Activated CD4-positive, alpha-beta T cell treated with anti-CD3 and anti-CD28 coated beads for 4 hours (primary cell): Measurements from ENCODE around the gene ARMC5.

Source experiments
- DNase-seq, 2 donors: peaks; one replicate each; pipeline ENCODE4 v3.0.0-alpha.2; 2020

The ARMC5 gene

GRCh38 chr16:31464348-31464769 lies 5.1 kb downstream of the ARMC5 start:
- DNase-seq = no peak

- no peak for DNase-seq
Measured at GRCh38 chr16:31464781-31465260, 5.5 kb downstream of the ARMC5 start.

GRCh38 chr16:31465788-31466370 lies 6.6 kb downstream of the ARMC5 start:
- no peak for DNase-seq

GRCh38 chr16:31466381-31466841 lies 7.1 kb downstream of the ARMC5 start:
- DNase-seq = no peak

- no peak for DNase-seq
Measured at GRCh38 chr16:31467151-31467773, 8.0 kb downstream of the ARMC5 start.

GRCh38 chr16:31467858-31468257 lies 8.6 kb downstream of the ARMC5 start:
- DNase-seq = no peak

- no peak for DNase-seq
Measured at GRCh38 chr16:31470615-31471014, 11.3 kb downstream of the ARMC5 start.

- no peak for DNase-seq
Measured at GRCh38 chr16:31471241-31471874, 12.1 kb downstream of the ARMC5 start.

- DNase-seq = no peak
Measured at GRCh38 chr16:31471875-31472708, 12.8 kb downstream of the ARMC5 start, which contains the start of gene TGFB1I1. Gene TGFB1I1, plus strand, starts transcription at chr16:31472152. Its CDS starts 37 bp downstream, at chr16:31472189.

GRCh38 chr16:31472709-31473203 lies 13.5 kb downstream of the ARMC5 start:
- peak in 1 of 2 donors; percentile 36 for DNase-seq

GRCh38 chr16:31473264-31473984 lies 14.1 kb downstream of the ARMC5 start:
- DNase-seq = no peak

- DNase-seq = no peak
Measured at GRCh38 chr16:31474173-31474714, 14.9 kb downstream of the ARMC5 start.

- no peak for DNase-seq
Measured at GRCh38 chr16:31474773-31475738, 15.8 kb downstream of the ARMC5 start.

- no peak for DNase-seq
Measured at GRCh38 chr16:31475946-31476302, 16.6 kb downstream of the ARMC5 start.

- DNase-seq = peak; percentile 93 to 94
Measured at GRCh38 chr16:31476303-31477219, 17.3 kb downstream of the ARMC5 start.

- peak in 1 of 2 donors; percentile 33 for DNase-seq
Measured at GRCh38 chr16:31477220-31478216, 18.2 kb downstream of the ARMC5 start.

GRCh38 chr16:31478956-31479355 lies 19.7 kb downstream of the ARMC5 start:
- DNase-seq = no peak

- DNase-seq = no peak
Measured at GRCh38 chr16:31479751-31480150, 20.4 kb downstream of the ARMC5 start.
